Gastrocnemius medialis (tissue), 4 donors: ENCODE measurements around the gene COL20A1. TPM values are rescaled to one million over a fixed set of nuclear protein-coding genes. Genes with fewer than 3 reads are reported as not detected.

Experiments
- ATAC-seq, 2 donors: fragments of 150-250 bp; one replicate each; pipeline ENCODE4 v1.9.1; 2016
- DNase-seq, 2 donors: peaks; one replicate each; pipeline ENCODE4 v3.0.0-alpha.2; 2019
- H3K27ac ChIP-seq, 4 donors: fragments of 200-600 bp; sonication (generic); 1 replicate in 1 of 4; 2 replicates in 3 of 4; pipeline ENCODE4 v1.5.1; 2016 to 2018; ENCODE audit warnings: mild to moderate bottlenecking in 2 of 4, moderate library complexity in 1 of 4
- H3K27me3 ChIP-seq, 3 donors: fragments of 200-600 bp; sonication (generic) in 2 of 3; 1 replicate in 1 of 3; 2 replicates in 2 of 3; pipeline versions ENCODE4 v1.5.1 to v1.6.0; 2016 to 2019; ENCODE audit warnings: mild to moderate bottlenecking in 1 of 3, moderate library complexity in 1 of 3
- H3K36me3 ChIP-seq, 2 donors: fragments of 200-600 bp; sonication (generic) in 1 of 2; one replicate each; pipeline ENCODE4 v1.5.1; 2017 to 2018
- H3K4me1 ChIP-seq, 2 donors: fragments of 200-600 bp; sonication (generic) in 1 of 2; one replicate each; pipeline ENCODE4 v1.5.1; 2016 to 2017; ENCODE audit warnings: mild to moderate bottlenecking in 2 of 2
- H3K4me3 ChIP-seq, 4 donors: fragments of 200-600 bp; sonication (generic) in 3 of 4; 1 replicate in 1 of 4; 2 replicates in 3 of 4; pipeline ENCODE4 v1.5.1; 2016 to 2019; ENCODE audit warnings: mild to moderate bottlenecking in 2 of 4
- H3K9me3 ChIP-seq, 3 donors: fragments of 200-600 bp; sonication (generic) in 2 of 3; 1 replicate in 1 of 3; 2 replicates in 2 of 3; pipeline ENCODE4 v1.5.1; 2016 to 2019
- POLR2A ChIP-seq, 2 donors: fragments of 450-650 bp; IDR thresholded peaks; one replicate each; pipeline ENCODE4 v1.6.1; 2017; ENCODE audit warnings: antibody characterized with exemption in 2 of 2, mild to moderate bottlenecking in 2 of 2, moderate library complexity in 2 of 2
- in situ Hi-C, 4 donors: fragments of 200-750 bp; cut with MboI; loops; one replicate each; pipeline versions ENCODE4 v1.15.0 to v1.8.0; 2017; ENCODE audit warnings: low sequenced_read_pairs in 4 of 4
- intact Hi-C: fragments of 100-400 bp; cut with DNase I; formaldehyde crosslinking; loops from one replicate; pipeline ENCODE4 v1.15.1; 2023; ENCODE audit warnings: low total_unique reads
- total RNA-seq, 4 donors: library from RNA; depleted of rRNA; stranded (reverse); fragments of >200 nt; gene quantifications; one replicate each; pipeline versions ENCODE4 v1.1.0 to v1.2.3, GENCODE V29; 2016
- TF ChIP-seq, protein P1 (sequence below), 5 experiments: fragments of 450-650 bp in 3 of 5; fragments of 200-600 bp in 2 of 5; sonication (generic) in 2 of 5; IDR thresholded peaks in 4 of 5; conservative IDR thresholded peaks in 1 of 5; 1 replicate in 4 of 5; 2 replicates in 1 of 5; pipeline ENCODE4 v1.5.1; 2016 to 2019; ENCODE audit warnings: antibody characterized with exemption in 5 of 5, mild to moderate bottlenecking in 3 of 5, moderate library complexity in 3 of 5

The COL20A1 gene
- total RNA-seq, 4 donors from 2014 or later: 0.23 TPM; not detected in 3

DNA sequence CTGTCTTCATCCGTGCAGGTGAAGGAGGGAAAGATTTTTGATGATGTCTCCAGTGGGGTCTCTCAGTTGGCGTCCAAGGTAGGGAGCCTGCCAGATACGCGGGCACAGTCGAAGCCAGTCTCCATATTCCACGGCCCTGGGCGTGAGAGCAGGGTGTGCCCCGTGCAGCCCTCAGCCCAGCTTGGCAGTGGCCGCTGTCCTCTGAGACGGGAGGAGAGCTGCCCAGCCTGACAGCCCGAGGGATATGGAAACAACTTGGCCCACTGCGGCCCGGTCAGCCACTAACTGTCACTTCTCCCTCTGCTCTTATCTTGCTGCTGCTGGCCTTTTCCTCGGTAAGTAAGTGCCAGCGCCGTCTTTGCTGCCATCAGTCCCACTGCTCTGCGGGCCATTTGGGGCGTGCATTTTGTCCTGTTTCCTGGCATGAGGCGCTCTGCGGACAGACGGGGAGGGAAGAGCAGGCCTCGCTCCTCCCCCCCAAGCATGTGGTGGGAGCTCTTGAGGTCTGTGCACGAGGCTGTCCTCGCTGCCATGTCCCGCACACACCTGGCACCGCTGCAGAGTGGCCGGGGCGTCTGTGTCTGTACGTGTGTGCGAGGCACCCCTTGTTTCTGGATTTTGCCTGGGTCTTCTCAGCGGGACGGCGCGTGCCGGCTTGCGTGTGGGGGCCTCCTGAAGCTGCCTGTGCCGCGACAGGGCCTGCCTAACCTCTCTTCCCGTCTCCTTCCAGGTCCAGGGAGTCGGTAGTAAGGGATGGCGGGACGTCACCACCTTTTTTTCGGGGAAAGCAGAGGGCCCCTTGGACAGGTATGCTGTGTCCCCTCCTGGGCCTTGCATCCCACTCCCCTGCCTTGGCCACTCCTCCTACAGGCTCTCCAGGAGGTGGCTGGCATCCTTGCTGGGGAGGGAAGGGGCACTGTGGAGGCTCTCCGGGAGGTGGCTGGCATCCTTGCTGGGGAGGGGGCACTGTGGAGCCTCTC is 7.1 kb upstream of the COL20A1 start:
- in situ Hi-C loops (no loop called here), intact Hi-C loops (no loop called here)
- DNase-seq: no peak
- no peaks in the 10 kb centered on the region for H3K9me3 ChIP-seq
- H3K4me3 ChIP-seq: no peak overlapping the region
- no peaks in the 10 kb centered on the region for H3K27me3 ChIP-seq
- no peak for ATAC-seq
- H3K27ac ChIP-seq: no peak overlapping the region
- no peak for TF ChIP-seq POLR2A (IDR thresholded peaks at IDR 0.05)
- TF ChIP-seq, protein P1, sequence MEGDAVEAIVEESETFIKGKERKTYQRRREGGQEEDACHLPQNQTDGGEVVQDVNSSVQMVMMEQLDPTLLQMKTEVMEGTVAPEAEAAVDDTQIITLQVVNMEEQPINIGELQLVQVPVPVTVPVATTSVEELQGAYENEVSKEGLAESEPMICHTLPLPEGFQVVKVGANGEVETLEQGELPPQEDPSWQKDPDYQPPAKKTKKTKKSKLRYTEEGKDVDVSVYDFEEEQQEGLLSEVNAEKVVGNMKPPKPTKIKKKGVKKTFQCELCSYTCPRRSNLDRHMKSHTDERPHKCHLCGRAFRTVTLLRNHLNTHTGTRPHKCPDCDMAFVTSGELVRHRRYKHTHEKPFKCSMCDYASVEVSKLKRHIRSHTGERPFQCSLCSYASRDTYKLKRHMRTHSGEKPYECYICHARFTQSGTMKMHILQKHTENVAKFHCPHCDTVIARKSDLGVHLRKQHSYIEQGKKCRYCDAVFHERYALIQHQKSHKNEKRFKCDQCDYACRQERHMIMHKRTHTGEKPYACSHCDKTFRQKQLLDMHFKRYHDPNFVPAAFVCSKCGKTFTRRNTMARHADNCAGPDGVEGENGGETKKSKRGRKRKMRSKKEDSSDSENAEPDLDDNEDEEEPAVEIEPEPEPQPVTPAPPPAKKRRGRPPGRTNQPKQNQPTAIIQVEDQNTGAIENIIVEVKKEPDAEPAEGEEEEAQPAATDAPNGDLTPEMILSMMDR (IDR thresholded peaks at IDR 0.05 in 4 of 5, conservative IDR thresholded peaks at IDR 0.05 in 1 of 5): no peak
- peaks cover 0 to 60% of the 10 kb centered on the region in 2 donors for H3K36me3 ChIP-seq
- no peaks in the 10 kb centered on the region for H3K4me1 ChIP-seq

DNA sequence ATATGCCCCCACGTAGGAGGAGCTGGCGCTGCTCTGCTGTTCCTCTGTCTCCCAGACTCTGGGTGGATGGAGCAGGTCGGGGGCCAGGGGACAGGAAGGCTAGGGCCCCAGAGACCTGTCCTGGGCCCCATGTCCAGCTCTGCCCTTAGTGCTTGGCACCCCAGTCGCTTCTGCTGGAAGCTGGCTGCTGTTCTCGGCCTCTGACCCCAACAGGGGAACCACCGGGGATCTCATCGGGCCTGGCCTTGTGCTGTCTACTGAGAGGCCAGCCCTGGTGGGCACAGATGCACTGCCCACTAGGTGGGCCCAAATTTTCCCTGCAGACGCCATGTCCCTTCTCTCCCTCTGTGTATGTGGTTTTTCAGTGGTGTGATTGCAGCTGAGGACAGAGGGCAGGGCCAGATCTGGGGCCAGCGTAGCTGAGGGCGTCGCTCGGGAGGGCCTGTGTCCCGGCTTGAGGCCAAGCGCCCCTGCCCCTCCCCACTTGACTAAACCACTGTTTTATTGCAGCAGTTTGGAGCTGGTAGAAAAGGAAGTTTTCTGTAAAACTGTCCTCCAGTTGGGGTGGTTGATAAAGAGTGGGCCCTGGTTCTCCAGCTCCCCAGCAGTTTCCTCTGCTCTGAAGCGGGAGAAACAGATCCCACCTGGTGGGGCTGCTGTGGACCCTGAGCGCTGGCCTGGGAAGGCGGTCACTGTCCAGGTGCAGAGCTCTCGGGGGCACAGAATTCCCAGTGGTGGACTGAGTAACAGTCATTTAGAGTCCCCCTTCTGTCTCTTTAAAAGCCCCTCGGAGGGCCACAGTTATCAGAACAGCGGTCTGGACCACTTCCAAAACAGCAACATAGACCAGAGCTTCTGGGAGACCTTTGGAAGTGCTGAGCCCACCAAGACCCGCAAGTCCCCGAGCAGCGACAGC is 5.9 kb upstream of the COL20A1 start:
- Histone ChIP-seq H3K9me3 (no peaks in the 10 kb centered on the region), H3K4me3 (no peak overlapping the region), H3K27ac (no peak overlapping the region), H3K27me3 (peaks cover 0 to 3% (median 2%) of the 10 kb centered on the region in 3 donors), H3K4me1 (no peaks in the 10 kb centered on the region), H3K36me3 (peaks cover 0 to 49% of the 10 kb centered on the region in 2 donors)
- TF ChIP-seq, protein P1 (IDR thresholded peaks at IDR 0.05 in 4 of 5, conservative IDR thresholded peaks at IDR 0.05 in 1 of 5): no peak
- no peak for TF ChIP-seq POLR2A (IDR thresholded peaks at IDR 0.05)
- DNase-seq: no peak
- no peak for ATAC-seq
- intact Hi-C loops (no loop called here), in situ Hi-C loops (no loop called here)

DNA sequence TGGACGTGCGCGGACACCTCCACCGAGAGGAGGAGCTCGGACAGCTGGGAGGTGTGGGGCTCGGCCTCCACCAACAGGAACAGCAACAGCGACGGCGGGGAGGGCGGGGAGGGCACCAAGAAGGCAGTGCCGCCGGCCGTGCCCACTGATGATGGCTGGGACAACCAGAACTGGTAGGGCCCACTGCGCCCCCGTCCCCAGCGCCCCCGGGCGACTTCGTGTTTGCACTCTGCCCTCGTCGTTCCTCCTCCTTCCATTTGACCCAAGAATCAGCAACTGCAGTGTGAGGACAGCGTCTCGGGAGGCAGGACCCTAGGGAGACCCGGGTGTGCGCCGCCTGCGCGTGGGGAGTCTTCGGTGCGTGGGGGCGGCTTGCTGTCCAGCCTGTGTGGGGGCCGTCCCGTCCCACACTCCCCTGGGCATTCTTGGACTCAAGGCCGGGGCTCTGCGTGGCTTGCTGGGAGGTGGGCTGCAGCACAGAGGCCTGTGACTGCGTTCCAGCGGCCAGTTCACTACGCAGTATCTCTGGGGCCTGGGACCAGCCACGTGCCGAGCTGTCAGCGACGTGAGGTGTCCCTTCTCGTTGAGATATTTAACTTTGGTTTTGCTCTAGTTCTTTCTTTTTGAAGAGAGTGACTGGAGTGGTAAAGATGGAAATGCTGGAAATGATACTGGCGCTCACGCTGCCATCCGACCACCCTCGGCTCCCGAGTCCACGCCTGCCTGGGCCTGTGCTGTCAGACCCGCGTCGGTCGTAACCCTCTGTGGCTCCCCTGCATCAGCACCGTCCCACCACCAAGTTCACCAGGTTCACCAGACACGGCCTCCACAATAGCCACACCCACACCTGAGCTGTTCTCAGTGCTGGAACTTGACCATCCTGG is 5.0 kb upstream of the COL20A1 start:
- TF ChIP-seq, protein P1 (IDR thresholded peaks at IDR 0.05 in 4 of 5, conservative IDR thresholded peaks at IDR 0.05 in 1 of 5): no peak
- TF ChIP-seq POLR2A (IDR thresholded peaks at IDR 0.05): no peak
- ATAC-seq: no peak
- no peak overlapping the region for H3K4me3 ChIP-seq
- in situ Hi-C loops: no loop called here
- H3K27ac ChIP-seq: no peak overlapping the region
- DNase-seq: no peak
- intact Hi-C loops: no loop called here
- H3K4me1 ChIP-seq: no peaks in the 10 kb centered on the region
- H3K27me3 ChIP-seq: peaks cover 2 to 12% (median 6%) of the 10 kb centered on the region in 3 donors
- H3K36me3 ChIP-seq: peaks cover 0 to 45% of the 10 kb centered on the region in 2 donors
- H3K9me3 ChIP-seq: no peaks in the 10 kb centered on the region

DNA sequence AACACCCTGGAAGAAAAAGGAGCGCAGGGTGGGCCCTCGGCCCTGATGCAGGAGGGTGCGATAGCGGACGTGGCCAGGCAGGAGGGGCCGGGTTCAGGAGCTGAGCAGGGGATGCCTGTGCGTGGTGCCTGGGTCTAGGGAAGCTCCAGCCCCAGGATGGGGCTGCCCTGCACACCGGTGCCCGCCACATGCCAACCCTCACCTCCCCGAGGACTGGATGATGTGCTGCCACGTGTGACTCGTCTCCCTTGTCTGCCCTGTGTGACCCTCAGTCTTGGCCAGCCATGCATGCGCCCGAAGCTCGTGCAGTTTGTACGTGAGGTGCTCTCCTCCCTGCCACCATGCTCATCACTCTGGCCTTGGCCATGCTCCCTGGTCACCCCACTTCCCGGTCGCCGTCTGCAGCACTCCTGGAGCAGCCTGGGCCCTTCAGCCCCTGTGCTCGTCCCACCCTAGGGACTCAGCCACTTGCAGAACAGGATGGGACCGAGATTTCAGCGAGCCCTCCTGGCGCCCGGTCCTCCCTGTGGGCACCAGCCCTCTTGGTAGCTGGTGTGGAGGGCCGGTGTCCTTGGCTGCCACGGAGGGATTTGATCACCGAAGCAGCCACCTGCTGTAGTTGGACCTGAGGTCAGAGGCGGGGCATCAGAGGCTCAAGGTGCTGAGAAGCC is 4.3 kb upstream of the COL20A1 start:
- Histone ChIP-seq H3K9me3 (no peaks in the 10 kb centered on the region), H3K27ac (no peak overlapping the region), H3K4me1 (no peaks in the 10 kb centered on the region), H3K4me3 (no peak overlapping the region), H3K36me3 (peaks cover 0 to 39% of the 10 kb centered on the region in 2 donors), H3K27me3 (peaks cover 2 to 20% (median 9%) of the 10 kb centered on the region in 3 donors)
- in situ Hi-C loops (no loop called here), intact Hi-C loops (no loop called here)
- no peak for DNase-seq
- TF ChIP-seq POLR2A (IDR thresholded peaks at IDR 0.05): no peak
- TF ChIP-seq, protein P1 (IDR thresholded peaks at IDR 0.05 in 4 of 5, conservative IDR thresholded peaks at IDR 0.05 in 1 of 5): no peak
- no peak for ATAC-seq
